Retinal pigment epithelial cell (primary cell): Measurements from ENCODE around the gene HEMK1.

Experiments
- DNase-seq: peaks from one replicate; pipeline ENCODE4 v3.0.0-alpha.2; 2010; ENCODE audit warnings: low read depth
- H3K4me3 ChIP-seq: 2 replicates; pipeline ENCODE4 v1.5.1; 2011; ENCODE audit warnings: mild to moderate bottlenecking, low read length, control low read depth, moderate library complexity
- CTCF ChIP-seq: conservative IDR thresholded peaks from 2 replicates; pipeline ENCODE4 v1.5.1; 2011; ENCODE audit warnings: low read depth, low read length, control low read depth, inconsistent platforms

The HEMK1 gene

GRCh38 chr3:50573566-50574443 lies 4.5 kb downstream of the HEMK1 start:
- TF ChIP-seq CTCF = no peak
- DNase-seq = no peak
- no peak overlapping the region for H3K4me3 ChIP-seq

- no peak for DNase-seq
- no peak overlapping the region for H3K4me3 ChIP-seq
- TF ChIP-seq CTCF = no peak
Measured at GRCh38 chr3:50574444-50574831, 5.1 kb downstream of the HEMK1 start.

- TF ChIP-seq CTCF = no peak
- no peak overlapping the region for H3K4me3 ChIP-seq
- DNase-seq = no peak
Measured at GRCh38 chr3:50575372-50575771, 6.0 kb downstream of the HEMK1 start.

GRCh38 chr3:50577348-50577747 lies 8.0 kb downstream of the HEMK1 start:
- DNase-seq = no peak
- no peak overlapping the region for H3K4me3 ChIP-seq
- no peak for TF ChIP-seq CTCF

- peak; percentile 2 for TF ChIP-seq CTCF
Measured at GRCh38 chr3:50580683-50581458, 11.5 kb downstream of the HEMK1 start.

GRCh38 chr3:50581459-50581842 lies 12.1 kb downstream of the HEMK1 start:
- no peak for TF ChIP-seq CTCF
- no peak overlapping the region for H3K4me3 ChIP-seq
- no peak for DNase-seq

More at GRCh38 chr3:50580683-50581458, 11.5 kb downstream of the HEMK1 start:
- no peak overlapping the region for H3K4me3 ChIP-seq
- DNase-seq = no peak

- no peak for DNase-seq
- no peak overlapping the region for H3K4me3 ChIP-seq
- TF ChIP-seq CTCF = no peak
Measured at GRCh38 chr3:50582083-50582482, 12.8 kb downstream of the HEMK1 start.
